Mammary epithelial cell (primary cell): ENCODE results near the gene CPPED1.

Source experiments
- CTCF ChIP-seq, 2 donors: IDR thresholded peaks in 1 of 2; conservative IDR thresholded peaks in 1 of 2; 2 replicates each; pipeline ENCODE4 v1.5.1; 2011 to 2012; ENCODE audit warnings: inconsistent platforms in 2 of 2, low read length in 2 of 2, mild to moderate bottlenecking in 2 of 2, control low read depth in 1 of 2, low read depth in 1 of 2; ENCODE audit not compliant: insufficient read depth in 1 of 2; ENCODE audit errors: extremely low read depth in 1 of 2
- EZH2 ChIP-seq: IDR thresholded peaks from 2 replicates; pipeline ENCODE4 v1.6.1; 2012; ENCODE audit warnings: low read length, inconsistent platforms, borderline replicate concordance

- no peak for TF ChIP-seq CTCF (conservative IDR thresholded peaks at IDR 0.05 in 1 of 2, IDR thresholded peaks at IDR 0.05 in 1 of 2; ENCODE audit: extremely low read depth in 1 of 2, insufficient read depth in 1 of 2, low read depth in 1 of 2, low read length in 2 of 2)
- TF ChIP-seq EZH2: no peak
Observed at GRCh38 chr16:12788758-12789157, 14.9 kb downstream of the CPPED1 start.
